ENCODE results near the gene THRA. TPM values are rescaled to one million over a fixed set of nuclear protein-coding genes. Genes with fewer than 3 reads are reported as not detected.
A peak's percentile ranks its signal among the peaks of the same experiment; 100 is the strongest.

THRA gene
- total and polyA plus RNA-seq, 9 of the 15 experiments (the other 6 are each of a cell fraction or from before 2014, with no cell fraction given) = 0.34 to 23.4 (median 12.7) TPM

- TF ChIP-seq, protein P1, sequence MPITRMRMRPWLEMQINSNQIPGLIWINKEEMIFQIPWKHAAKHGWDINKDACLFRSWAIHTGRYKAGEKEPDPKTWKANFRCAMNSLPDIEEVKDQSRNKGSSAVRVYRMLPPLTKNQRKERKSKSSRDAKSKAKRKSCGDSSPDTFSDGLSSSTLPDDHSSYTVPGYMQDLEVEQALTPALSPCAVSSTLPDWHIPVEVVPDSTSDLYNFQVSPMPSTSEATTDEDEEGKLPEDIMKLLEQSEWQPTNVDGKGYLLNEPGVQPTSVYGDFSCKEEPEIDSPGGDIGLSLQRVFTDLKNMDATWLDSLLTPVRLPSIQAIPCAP (CRISPR knock-in tag; IDR thresholded peaks at IDR 0.05; ENCODE audit: borderline replicate concordance) = no peak
- peak in 1 of 2 experiments; percentile 55; a peak in 1 of 4 replicates for TF ChIP-seq BCLAF1 (IDR thresholded peaks at IDR 0.05; ENCODE audit: borderline replicate concordance in 1 of 2, control insufficient read depth in 1 of 2, low read depth in 2 of 2, low read length in 1 of 2)
- no peak for TF ChIP-seq DIDO1 (tag; IDR thresholded peaks at IDR 0.05; ENCODE audit: low read depth)
- TF ChIP-seq HDAC2 (IDR thresholded peaks at IDR 0.05) = peak; percentile 65
- no peak for TF ChIP-seq PML (IDR thresholded peaks at IDR 0.05; ENCODE audit: low read length)
- no peak for TF ChIP-seq SLC30A9 (CRISPR knock-in tag; IDR thresholded peaks at IDR 0.05)
- no peak for TF ChIP-seq CEBPG (CRISPR knock-in tag; IDR thresholded peaks at IDR 0.05)
- peak in 1 of 2 experiments; percentile 20; a peak in 1 of 4 replicates for TF ChIP-seq CEBPG (tag; conservative IDR thresholded peaks at IDR 0.05 in 1 of 2, IDR thresholded peaks at IDR 0.05 in 1 of 2)
- TF ChIP-seq ZFP1 (CRISPR knock-in tag; IDR thresholded peaks at IDR 0.05) = no peak
- no peak for TF ChIP-seq POLR3A (IDR thresholded peaks at IDR 0.05; ENCODE audit: borderline replicate concordance, extremely low read depth, insufficient read depth, insufficient read length)
- TF ChIP-seq E2F3 (CRISPR knock-in tag; IDR thresholded peaks at IDR 0.05) = no peak
- no peak for TF ChIP-seq ZNF436 (CRISPR knock-in tag; IDR thresholded peaks at IDR 0.05)
- TF ChIP-seq MAFG (tag; conservative IDR thresholded peaks at IDR 0.05) = no peak
- TF ChIP-seq ELF4 (CRISPR knock-in tag; IDR thresholded peaks at IDR 0.05) = peak; percentile 53; the same call in 1 of the 2 replicates
- no peak for TF ChIP-seq ZBTB1 (CRISPR knock-in tag; IDR thresholded peaks at IDR 0.05; ENCODE audit: borderline replicate concordance, low read depth)
- no peak for TF ChIP-seq PRPF4 (IDR thresholded peaks at IDR 0.05; ENCODE audit: insufficient read depth, low read depth, low read length, poor library complexity, severe bottlenecking)
- no peak for TF ChIP-seq GTF2E2 (tag; IDR thresholded peaks at IDR 0.05)
- TF ChIP-seq TOE1 (IDR thresholded peaks at IDR 0.05; ENCODE audit: borderline replicate concordance) = peak; percentile 93
- TF ChIP-seq TOE1 (CRISPR knock-in tag; IDR thresholded peaks at IDR 0.05; ENCODE audit: borderline replicate concordance, low read depth) = no peak
- no peak for TF ChIP-seq SMAD3 (CRISPR knock-in tag; conservative IDR thresholded peaks at IDR 0.05)
- TF ChIP-seq, protein P2, sequence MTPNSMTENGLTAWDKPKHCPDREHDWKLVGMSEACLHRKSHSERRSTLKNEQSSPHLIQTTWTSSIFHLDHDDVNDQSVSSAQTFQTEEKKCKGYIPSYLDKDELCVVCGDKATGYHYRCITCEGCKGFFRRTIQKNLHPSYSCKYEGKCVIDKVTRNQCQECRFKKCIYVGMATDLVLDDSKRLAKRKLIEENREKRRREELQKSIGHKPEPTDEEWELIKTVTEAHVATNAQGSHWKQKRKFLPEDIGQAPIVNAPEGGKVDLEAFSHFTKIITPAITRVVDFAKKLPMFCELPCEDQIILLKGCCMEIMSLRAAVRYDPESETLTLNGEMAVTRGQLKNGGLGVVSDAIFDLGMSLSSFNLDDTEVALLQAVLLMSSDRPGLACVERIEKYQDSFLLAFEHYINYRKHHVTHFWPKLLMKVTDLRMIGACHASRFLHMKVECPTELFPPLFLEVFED (CRISPR knock-in tag; conservative IDR thresholded peaks at IDR 0.05) = 0 out of 2 replicates have a peak, but pooled peaks have one; percentile 54
Measured at GRCh38 chr17:40122999-40123810, 60.4 kb downstream of the THRA start (continued).

All from K562 (cell line).